Activated CD4-positive, alpha-beta T cell treated with anti-CD3 and anti-CD28 coated beads, Interleukin-2, amount 50 U/mL, for 24 hours (primary cell): ENCODE results near the gene IGSF9B.

ENCODE experiments used
- DNase-seq, 2 donors: peaks; one replicate each; pipeline ENCODE4 v3.0.0-alpha.2; 2020; ENCODE audit warnings: low read depth in 1 of 2, low spot score in 1 of 2

The IGSF9B gene

GRCh38 chr11:133938166-133938565 lies 18.6 kb downstream of the IGSF9B start:
- DNase-seq, result no peak

- no peak for DNase-seq
These were observed 19.3 kb downstream of the IGSF9B start for GRCh38 chr11:133937468-133937867.

- DNase-seq, result no peak
These were observed 19.8 kb downstream of the IGSF9B start for GRCh38 chr11:133937015-133937414.

- DNase-seq, result no peak
These were observed 20.2 kb downstream of the IGSF9B start for GRCh38 chr11:133936592-133936991.

GRCh38 chr11:133936136-133936535 lies 20.6 kb downstream of the IGSF9B start:
- no peak for DNase-seq

GRCh38 chr11:133935551-133935910 lies 21.2 kb downstream of the IGSF9B start:
- no peak for DNase-seq

- DNase-seq, result no peak
These were observed 21.9 kb downstream of the IGSF9B start for GRCh38 chr11:133934599-133935550.

GRCh38 chr11:133934096-133934495 lies 22.7 kb downstream of the IGSF9B start:
- no peak for DNase-seq

- DNase-seq, result no peak
These were observed 25.2 kb downstream of the IGSF9B start for GRCh38 chr11:133931449-133932060.

GRCh38 chr11:133930767-133931448 lies 25.9 kb downstream of the IGSF9B start:
- no peak for DNase-seq

- DNase-seq, result no peak
These were observed 26.6 kb downstream of the IGSF9B start for GRCh38 chr11:133930053-133930766.

- DNase-seq, result no peak
These were observed 27.2 kb downstream of the IGSF9B start for GRCh38 chr11:133929401-133930052.

GRCh38 chr11:133928628-133929059 lies 28.1 kb downstream of the IGSF9B start:
- DNase-seq, result peak in 1 of 2 donors; percentile 25

GRCh38 chr11:133927690-133928627 lies 28.8 kb downstream of the IGSF9B start:
- DNase-seq, result peak; percentile 51 to 58

- DNase-seq, result no peak
These were observed 30.1 kb downstream of the IGSF9B start for GRCh38 chr11:133926466-133927246.

- DNase-seq, result no peak
These were observed 31.0 kb downstream of the IGSF9B start for GRCh38 chr11:133925756-133926155.

- DNase-seq, result no peak
These were observed 32.1 kb downstream of the IGSF9B start for GRCh38 chr11:133924661-133925060.

GRCh38 chr11:133922078-133922870 lies 34.5 kb downstream of the IGSF9B start:
- no peak for DNase-seq
